T-cell (primary cell): ENCODE measurements around the gene COL13A1. TPM values are rescaled to one million over a fixed set of nuclear protein-coding genes. Genes with fewer than 3 reads are reported as not detected.

Experiments used
- ATAC-seq, 4 experiments: fragments of 200-7000 bp in 3 of 4; fragments of 150-1000 bp in 1 of 4; cut with Tn5 transposase; replicated peaks in 1 of 4; 1 replicate in 3 of 4; 2 replicates in 1 of 4; pipeline ENCODE4 v1.10.0; 2021; ENCODE audit warnings: moderate library complexity in 3 of 4, mild to moderate bottlenecking in 2 of 4, moderate number of reproducible peaks in 1 of 4
- CTCF ChIA-PET, 2 donors: fragments of 300-600 bp; sonication (Branson Sonifier 250); formaldehyde crosslinking; loops; one replicate each; lab custom pipeline; 2022; ENCODE audit warnings: antibody characterized with exemption in 2 of 2; lab: Charles Lee
- POLR2A ChIA-PET, 2 donors: fragments of 300-600 bp; sonication (Branson Sonifier 250); formaldehyde crosslinking; loops; one replicate each; lab custom pipeline; 2022; ENCODE audit warnings: antibody characterized with exemption in 2 of 2; lab: Charles Lee
- DNase-seq, 35 experiments: peaks; one replicate each; pipeline versions ENCODE4 v3.0.0 to v3.0.0-alpha.2; 2013 to 2023
- H3K27ac ChIP-seq: one replicate; pipeline ENCODE4 v1.5.1; 2013; ENCODE audit warnings: low read length
- H3K27me3 ChIP-seq, 2 experiments: replicated peaks in 1 of 2; 1 replicate in 1 of 2; 2 replicates in 1 of 2; pipeline versions ENCODE4 v1.6.1 to v1.7.0; 2013; ENCODE audit warnings: low read length in 1 of 2, mixed read lengths in 1 of 2; ENCODE audit not compliant: control insufficient read depth in 2 of 2, insufficient read depth in 2 of 2; ENCODE audit errors: extremely low read depth in 1 of 2
- H3K36me3 ChIP-seq, 2 donors: 1 replicate in 1 of 2; 2 replicates in 1 of 2; pipeline versions ENCODE4 v1.6.1 to v1.7.0; 2013; ENCODE audit warnings: low read length in 1 of 2; ENCODE audit not compliant: control insufficient read depth in 2 of 2, insufficient read depth in 1 of 2; ENCODE audit errors: extremely low read depth in 1 of 2
- H3K4me1 ChIP-seq, 2 experiments: 1 replicate in 1 of 2; 2 replicates in 1 of 2; pipeline versions ENCODE4 v1.6.1 to v1.7.0; 2013; ENCODE audit warnings: low read length in 2 of 2, mixed read lengths in 1 of 2; ENCODE audit not compliant: insufficient read depth in 2 of 2, control insufficient read depth in 1 of 2; ENCODE audit errors: extremely low read depth in 1 of 2
- H3K4me3 ChIP-seq, 2 donors: 1 replicate in 1 of 2; 2 replicates in 1 of 2; pipeline versions ENCODE4 v1.5.1 to v1.7.0; 2013; ENCODE audit warnings: mild to moderate bottlenecking in 2 of 2, low read length in 1 of 2, moderate library complexity in 1 of 2; ENCODE audit not compliant: control insufficient read depth in 1 of 2; ENCODE audit errors: extremely low read depth in 1 of 2
- H3K9me3 ChIP-seq: 2 replicates; pipeline ENCODE4 v1.7.0; 2013
- H3K27ac Mint-ChIP-seq, 2 donors: one replicate each; pipeline ENCODE4 v1.8.0; 2020 to 2021; ENCODE audit warnings: mild to moderate bottlenecking in 2 of 2, mixed read lengths in 2 of 2
- H3K27me3 Mint-ChIP-seq, 2 donors: one replicate each; pipeline ENCODE4 v1.8.0; 2021 to 2022; ENCODE audit warnings: mixed read lengths in 2 of 2
- H3K36me3 Mint-ChIP-seq: one replicate; pipeline ENCODE4 v1.8.0; 2021; ENCODE audit warnings: mixed read lengths
- H3K4me1 Mint-ChIP-seq, 3 donors: one replicate each; pipeline ENCODE4 v1.8.0; 2020 to 2022; ENCODE audit warnings: mixed read lengths in 3 of 3, mild to moderate bottlenecking in 1 of 3
- H3K4me3 Mint-ChIP-seq, 3 donors: one replicate each; pipeline ENCODE4 v1.8.0; 2020 to 2022; ENCODE audit warnings: mild to moderate bottlenecking in 3 of 3, mixed read lengths in 3 of 3, moderate library complexity in 3 of 3
- H3K9me3 Mint-ChIP-seq, 3 donors: one replicate each; pipeline ENCODE4 v1.8.0; 2020 to 2022; ENCODE audit warnings: mixed read lengths in 3 of 3
- WGBS: methylation state at CpG from one replicate; pipeline ENCODE4 v1.1.5; 2013; ENCODE audit warnings: missing lambda C conversion rate; ENCODE audit not compliant: insufficient coverage; 5-methylcytosine and 5-hydroxymethylcytosine counted together
- total RNA-seq, 35 experiments: library from RNA in 6 of 35; stranded (reverse) in 6 of 35; fragments of 120-200 nt in 1 of 35; gene quantifications; one replicate each; pipeline versions ENCODE4 v1.2.1 to v1.2.4 and lab custom pipeline; 2013 to 2026

COL13A1 gene
- total RNA-seq, 5 donors from 2014 or later (not counting 1 experiment from before 2014, with no cell fraction given): 0.09 TPM; not detected in 4

GRCh38 chr10:69854511-69855345 is 53.0 kb downstream of the COL13A1 start:
- H3K36me3 ChIP-seq: no peaks in the 10 kb centered on the region
- no peaks in the 10 kb centered on the region for H3K9me3 ChIP-seq
- no peak overlapping the region for H3K27ac Mint-ChIP-seq
- H3K9me3 Mint-ChIP-seq: no peaks in the 10 kb centered on the region
- DNase-seq (no peak), ATAC-seq (no peak)
- H3K27me3 Mint-ChIP-seq: peaks cover 8 to 9% of the 10 kb centered on the region in 2 donors
- no peaks in the 10 kb centered on the region for H3K4me1 ChIP-seq
- no peak overlapping the region for H3K4me3 Mint-ChIP-seq
- CTCF ChIA-PET: no interaction called here
- POLR2A ChIA-PET: no interaction called here
- WGBS: 72% methylated on average over 8 of the region's 10 CpGs
- H3K27ac ChIP-seq: no peak overlapping the region
- H3K4me1 Mint-ChIP-seq: no peaks in the 10 kb centered on the region
- no peaks in the 10 kb centered on the region for H3K36me3 Mint-ChIP-seq
- no peak overlapping the region for H3K4me3 ChIP-seq
- H3K27me3 ChIP-seq: peaks cover 0 to 20% of the 10 kb centered on the region in 2 experiments

- Mint-ChIP-seq H3K27ac (no peak overlapping the region), H3K9me3 (no peaks in the 10 kb centered on the region), H3K36me3 (no peaks in the 10 kb centered on the region), H3K27me3 (peaks cover 6 to 8% of the 10 kb centered on the region in 2 donors), H3K4me3 (no peak overlapping the region), H3K4me1 (no peaks in the 10 kb centered on the region)
- Histone ChIP-seq H3K36me3 (no peaks in the 10 kb centered on the region), H3K27ac (no peak overlapping the region), H3K4me3 (no peak overlapping the region), H3K4me1 (no peaks in the 10 kb centered on the region), H3K9me3 (no peaks in the 10 kb centered on the region), H3K27me3 (peaks cover 0 to 17% of the 10 kb centered on the region in 2 experiments)
- ChIA-PET CTCF (no interaction called here), POLR2A (no interaction called here)
- ATAC-seq (no peak), DNase-seq (no peak)
- WGBS: 71% methylated on average over 2 of the region's 6 CpGs
Observed at GRCh38 chr10:69855346-69856111, 53.8 kb downstream of the COL13A1 start.

GRCh38 chr10:69856601-69857166 is 55.0 kb downstream of the COL13A1 start:
- ChIA-PET POLR2A (no interaction called here), CTCF (no interaction called here)
- H3K4me3 ChIP-seq: no peak overlapping the region
- WGBS: 41% methylated on average over 7 of the region's 7 CpGs
- no peak overlapping the region for H3K27ac ChIP-seq
- no peaks in the 10 kb centered on the region for H3K4me1 Mint-ChIP-seq
- no peak for DNase-seq
- no peaks in the 10 kb centered on the region for H3K36me3 Mint-ChIP-seq
- H3K9me3 Mint-ChIP-seq: no peaks in the 10 kb centered on the region
- peaks cover 0 to 24% of the 10 kb centered on the region in 2 experiments for H3K27me3 ChIP-seq
- no peaks in the 10 kb centered on the region for H3K4me1 ChIP-seq
- H3K36me3 ChIP-seq: no peaks in the 10 kb centered on the region
- H3K4me3 Mint-ChIP-seq: no peak overlapping the region
- no peak for ATAC-seq
- peaks cover 8 to 12% of the 10 kb centered on the region in 2 donors for H3K27me3 Mint-ChIP-seq
- no peak overlapping the region for H3K27ac Mint-ChIP-seq
- no peaks in the 10 kb centered on the region for H3K9me3 ChIP-seq

- ChIA-PET POLR2A (no interaction called here), CTCF (no interaction called here)
- H3K4me1 ChIP-seq: no peaks in the 10 kb centered on the region
- DNase-seq (no peak), ATAC-seq (no peak)
- Mint-ChIP-seq H3K27ac (no peak overlapping the region), H3K4me3 (no peak overlapping the region), H3K36me3 (no peaks in the 10 kb centered on the region), H3K4me1 (no peaks in the 10 kb centered on the region), H3K27me3 (peaks cover 5 to 14% of the 10 kb centered on the region in 2 donors), H3K9me3 (no peaks in the 10 kb centered on the region)
- H3K9me3 ChIP-seq: no peaks in the 10 kb centered on the region
- no peak overlapping the region for H3K4me3 ChIP-seq
- peaks cover 0 to 28% of the 10 kb centered on the region in 2 experiments for H3K27me3 ChIP-seq
- H3K27ac ChIP-seq: no peak overlapping the region
- H3K36me3 ChIP-seq: no peaks in the 10 kb centered on the region
- 75% methylated on average over 1 of the region's 1 CpG for WGBS
Observed at GRCh38 chr10:69858201-69858600, 56.5 kb downstream of the COL13A1 start.

GRCh38 chr10:69860271-69860670 is 58.6 kb downstream of the COL13A1 start:
- ChIA-PET POLR2A (no interaction called here), CTCF (no interaction called here)
- Mint-ChIP-seq H3K27me3 (peaks cover 10 to 12% of the 10 kb centered on the region in 2 donors), H3K9me3 (no peaks in the 10 kb centered on the region), H3K4me1 (no peaks in the 10 kb centered on the region), H3K36me3 (no peaks in the 10 kb centered on the region), H3K27ac (no peak overlapping the region), H3K4me3 (no peak overlapping the region)
- Histone ChIP-seq H3K4me1 (no peaks in the 10 kb centered on the region), H3K9me3 (no peaks in the 10 kb centered on the region), H3K27me3 (peaks cover 0 to 38% of the 10 kb centered on the region in 2 experiments), H3K4me3 (no peak overlapping the region), H3K36me3 (no peaks in the 10 kb centered on the region), H3K27ac (no peak overlapping the region)
- WGBS: 6% methylated on average over 3 of the region's 9 CpGs
- no peak for DNase-seq
- ATAC-seq: no peak
